HG03196 (cell line): ENCODE data around the gene GTF2F2.

Experiments
- ATAC-seq: cut with Tn5 transposase; IDR thresholded peaks from one replicate; pipeline ENCODE4 v1.9.1; 2021; ENCODE audit not compliant: unreplicated experiment

Gene GTF2F2

GRCh38 chr13:45120967-45121831 is 889 bp downstream of the GTF2F2 start:
- ATAC-seq = no peak

DNA sequence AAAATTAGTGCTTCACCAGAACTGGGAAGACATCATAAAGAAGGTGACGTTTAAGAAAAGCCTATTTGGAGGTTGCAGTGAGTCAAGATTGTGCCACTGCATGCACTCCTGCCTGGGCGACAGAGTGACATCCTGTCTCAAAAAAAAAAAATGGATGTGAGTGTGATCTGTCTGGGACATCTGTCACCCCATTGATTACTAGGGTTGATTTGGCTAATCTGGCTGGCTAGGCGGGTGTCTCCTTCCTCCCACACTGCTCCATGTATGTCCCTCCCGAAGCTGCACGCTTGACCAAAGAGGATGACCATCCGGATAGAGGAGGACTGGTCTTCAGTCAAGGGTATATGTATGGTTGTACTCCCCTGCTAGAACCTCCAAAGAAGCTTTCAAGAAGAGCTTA is 2.6 kb downstream of the GTF2F2 start:
- ATAC-seq = no peak

GRCh38 chr13:45132369-45133064 is 12.2 kb downstream of the GTF2F2 start:
- peak; percentile 69 for ATAC-seq

GRCh38 chr13:45133396-45134118 is 13.2 kb downstream of the GTF2F2 start:
- no peak for ATAC-seq

- ATAC-seq = no peak
These were observed 16.6 kb downstream of the GTF2F2 start for GRCh38 chr13:45136741-45137504.

DNA sequence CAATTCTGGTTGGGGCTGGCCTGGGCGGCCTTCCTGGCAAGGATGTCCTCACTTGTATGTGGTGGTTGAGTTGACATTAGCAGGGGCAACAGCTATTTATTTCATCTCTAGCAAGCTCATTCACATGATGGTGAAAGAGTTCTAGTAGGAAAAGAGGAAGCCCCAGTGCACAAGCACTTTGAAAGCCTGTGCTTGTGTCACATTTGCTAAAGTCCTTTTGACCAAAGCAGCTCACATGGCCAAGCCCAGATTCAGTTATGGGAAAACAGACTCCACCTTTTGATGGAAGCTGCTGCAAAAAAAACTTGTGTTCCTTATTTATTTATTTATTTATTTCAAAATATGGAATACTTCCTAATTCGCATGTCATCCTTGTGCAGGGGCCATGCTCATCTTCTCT is 17.2 kb downstream of the GTF2F2 start:
- no peak for ATAC-seq

GRCh38 chr13:45138282-45138681 is 18.0 kb downstream of the GTF2F2 start:
- ATAC-seq = no peak

DNA sequence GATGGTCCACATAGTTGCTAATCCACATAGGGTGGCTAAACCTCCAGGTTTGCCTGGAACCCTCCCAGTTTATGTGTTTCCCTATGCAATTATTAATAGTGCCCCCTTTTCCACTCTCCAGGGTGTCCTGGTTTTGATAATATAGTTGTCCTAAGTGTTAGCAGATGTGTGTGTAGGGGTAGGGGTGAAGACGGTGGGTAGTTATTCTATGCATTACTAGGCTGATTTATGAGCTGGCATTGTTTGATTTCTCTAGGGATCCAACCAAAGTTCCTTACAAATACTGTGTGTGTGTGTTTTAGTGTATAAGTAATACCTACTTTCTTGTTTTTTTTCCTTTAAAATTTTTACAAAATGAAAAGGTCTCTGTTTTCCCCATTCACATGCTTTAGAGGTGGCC is 21.1 kb downstream of the GTF2F2 start:
- ATAC-seq = no peak

- no peak for ATAC-seq
These were observed 22.4 kb downstream of the GTF2F2 start for GRCh38 chr13:45142440-45143345.

DNA sequence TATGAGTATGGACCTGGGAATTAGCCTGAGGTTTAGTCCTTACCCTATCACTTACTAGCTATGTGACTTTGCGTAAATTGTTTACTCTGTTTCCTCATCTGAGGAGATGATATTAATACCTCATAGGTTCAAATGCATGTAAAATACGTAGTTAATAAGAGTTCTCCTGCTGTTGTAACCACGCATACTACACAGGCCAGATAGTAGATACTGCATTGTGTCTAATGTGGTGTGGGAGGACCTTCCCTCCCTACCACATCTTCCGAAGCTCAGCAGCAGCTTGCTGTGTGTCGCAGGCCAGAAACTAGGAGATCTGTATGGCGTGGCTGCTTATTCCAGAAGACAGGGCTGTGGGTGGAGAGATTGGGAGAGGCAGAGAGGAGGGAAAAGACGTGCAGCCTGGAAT is 23.0 kb downstream of the GTF2F2 start:
- ATAC-seq = no peak

DNA sequence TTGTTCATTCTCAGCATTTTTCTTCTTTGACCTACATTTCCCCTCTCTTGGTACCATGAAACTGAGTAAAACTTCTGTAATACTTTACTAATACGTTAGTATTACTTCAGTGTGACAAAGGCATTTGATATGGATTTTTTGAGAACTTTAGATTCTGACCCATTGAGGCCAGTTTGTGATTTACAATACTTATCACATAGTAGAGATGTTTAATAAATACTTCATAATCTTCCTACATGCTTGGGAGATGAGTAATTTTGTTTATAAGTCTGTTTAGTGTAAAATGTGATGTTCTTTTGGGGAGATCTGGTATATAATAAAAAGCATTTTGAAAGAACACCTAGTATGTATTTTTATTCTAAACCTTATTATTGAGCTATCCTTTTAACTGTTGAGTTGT is 29.7 kb downstream of the GTF2F2 start:
- ATAC-seq = no peak

- no peak for ATAC-seq
These were observed 36.5 kb downstream of the GTF2F2 start for GRCh38 chr13:45156565-45157361.

GRCh38 chr13:45162194-45162593 is 41.9 kb downstream of the GTF2F2 start:
- ATAC-seq = no peak

- ATAC-seq = no peak
These were observed 42.5 kb downstream of the GTF2F2 start for GRCh38 chr13:45162821-45163220.

- ATAC-seq = no peak
These were observed 46.5 kb downstream of the GTF2F2 start for GRCh38 chr13:45166858-45167257.

DNA sequence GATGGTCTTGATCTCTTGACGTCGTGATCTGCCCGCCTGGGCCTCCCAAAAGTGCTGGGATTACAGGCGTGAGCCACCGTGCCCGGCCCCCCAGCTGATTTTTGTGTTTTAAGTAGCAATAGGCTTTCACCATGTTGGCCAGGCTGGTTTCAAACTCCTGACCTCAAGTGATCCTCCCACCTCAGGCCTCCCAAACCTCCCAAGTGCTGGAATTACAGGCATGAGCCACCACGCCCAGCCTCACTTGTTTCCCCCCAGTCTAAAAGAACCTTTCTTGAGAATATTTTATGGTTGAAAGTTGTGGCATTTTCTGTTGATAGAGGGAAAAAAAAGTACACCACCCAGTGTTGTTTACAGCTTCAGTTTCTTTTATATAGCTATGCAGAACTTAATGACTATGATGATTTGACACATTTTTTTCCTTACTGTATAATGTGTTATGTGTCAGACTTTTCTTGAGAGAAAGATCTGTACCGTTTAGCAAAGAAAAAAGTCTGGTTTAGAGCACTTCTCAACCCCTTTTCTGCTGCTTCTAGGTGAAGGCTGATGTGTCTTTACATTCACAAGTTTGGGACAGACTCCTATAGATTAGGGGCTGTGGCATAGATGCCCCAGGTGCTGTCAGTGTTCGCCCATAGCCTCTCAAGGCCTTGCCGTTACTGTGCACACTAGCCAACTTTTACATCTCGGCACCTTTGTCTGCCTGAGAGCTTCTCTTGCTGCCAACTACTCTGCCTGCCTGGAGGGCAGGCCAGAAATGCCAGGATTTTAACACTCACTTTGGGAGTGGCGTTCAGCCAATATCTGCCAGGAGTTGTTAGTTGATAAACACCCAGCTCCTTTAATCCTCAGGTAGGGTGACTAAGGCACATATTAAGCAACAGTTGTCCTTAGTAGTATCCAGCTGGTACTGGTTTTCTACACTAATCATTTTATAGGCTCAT is 47.6 kb downstream of the GTF2F2 start:
- ATAC-seq = no peak

DNA sequence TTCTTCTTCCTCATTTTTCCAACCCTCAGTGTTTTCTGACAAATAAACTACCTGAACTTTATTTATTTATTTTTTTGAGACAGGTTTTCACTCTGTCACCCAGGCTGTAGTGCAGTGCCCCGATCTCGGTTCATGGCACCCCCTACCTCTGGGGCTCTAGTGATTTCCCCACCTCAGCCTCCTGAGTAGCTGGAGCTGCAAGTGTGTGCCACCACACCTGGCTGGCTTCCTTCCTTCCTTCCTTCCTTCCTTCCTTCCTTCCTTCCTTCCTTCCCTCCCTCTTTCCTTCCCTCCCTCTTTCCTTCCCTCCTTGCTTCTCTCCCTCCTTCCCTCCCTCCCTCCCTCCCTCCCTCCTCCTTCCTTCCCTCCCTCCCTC is 48.2 kb downstream of the GTF2F2 start:
- ATAC-seq = no peak

DNA sequence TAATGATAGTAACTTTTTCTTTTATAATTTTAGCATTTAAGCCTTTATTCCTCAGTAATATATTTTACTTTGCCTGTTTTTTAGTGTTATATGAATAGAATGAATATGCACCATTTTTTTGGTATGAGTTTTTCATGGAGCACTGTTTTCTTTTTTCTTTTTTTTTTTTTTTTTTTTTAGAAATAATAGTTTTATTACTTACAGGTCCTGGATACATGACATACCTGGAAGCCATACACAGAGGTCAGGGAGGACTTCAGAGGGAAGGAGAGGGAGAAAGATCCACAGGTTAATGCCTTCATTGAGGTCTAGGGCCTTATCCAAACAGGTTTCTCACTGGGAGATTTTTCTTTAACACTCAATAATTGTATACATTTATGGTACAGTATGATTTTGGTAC is 54.2 kb downstream of the GTF2F2 start:
- ATAC-seq = no peak
